Measurements from ENCODE around the gene TCTN3.
A peak's percentile ranks its signal among the peaks of the same experiment; 100 is the strongest.
"Not testable (repeated sequence)": the region's sequence is repeated elsewhere in the genome, so short reads cannot be mapped to it uniquely, and the experiment has no call there.

The TCTN3 gene

GRCh38 chr10:95693668-95694534 is at the start of gene TCTN3:
Gene TCTN3 (minus strand): TSS chr10:95693927. CDS start chr10:95693899, 28 bp downstream.
- DNase-seq (ENCODE audit: low read depth), result peak; percentile 97

- no peak for DNase-seq (ENCODE audit: low read depth)
These were observed 49.3 kb upstream of the TCTN3 start for GRCh38 chr10:95742962-95743535.

GRCh38 chr10:95742485-95742884 is 48.8 kb upstream of the TCTN3 start:
- no peak for DNase-seq (ENCODE audit: low read depth)

DNA sequence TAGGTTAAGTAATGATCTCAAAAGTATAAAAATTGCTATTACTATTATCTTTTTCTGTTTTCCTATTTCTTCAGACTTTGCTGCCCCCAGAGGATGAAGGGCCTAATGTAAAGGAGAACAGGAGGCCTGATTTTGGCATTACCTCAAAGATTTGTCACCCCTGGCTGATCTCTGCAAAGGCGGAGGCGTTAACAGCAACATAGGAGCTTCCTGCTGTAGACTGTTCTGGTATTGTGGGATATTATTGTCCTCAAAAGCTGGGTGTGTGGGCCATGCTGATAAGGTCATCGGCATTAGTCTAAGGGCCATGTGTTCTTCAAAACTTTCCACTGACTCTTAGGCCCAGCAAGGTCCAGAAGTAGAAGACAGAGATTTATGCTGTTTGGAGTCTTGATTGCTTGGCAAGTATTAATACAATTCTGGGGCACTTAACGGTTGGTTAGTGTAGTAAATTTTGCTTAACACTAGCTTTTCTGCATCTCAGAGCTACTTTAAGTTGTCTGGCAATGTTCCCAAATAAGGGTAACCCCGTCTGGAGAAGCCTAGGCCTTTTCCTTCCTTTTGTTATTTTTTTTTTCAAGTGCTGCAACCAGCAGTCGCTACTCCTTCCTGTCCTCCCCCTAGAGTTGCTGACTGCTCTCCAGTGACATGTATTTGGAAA is 48.2 kb upstream of the TCTN3 start:
- DNase-seq (ENCODE audit: low read depth), result no peak

DNA sequence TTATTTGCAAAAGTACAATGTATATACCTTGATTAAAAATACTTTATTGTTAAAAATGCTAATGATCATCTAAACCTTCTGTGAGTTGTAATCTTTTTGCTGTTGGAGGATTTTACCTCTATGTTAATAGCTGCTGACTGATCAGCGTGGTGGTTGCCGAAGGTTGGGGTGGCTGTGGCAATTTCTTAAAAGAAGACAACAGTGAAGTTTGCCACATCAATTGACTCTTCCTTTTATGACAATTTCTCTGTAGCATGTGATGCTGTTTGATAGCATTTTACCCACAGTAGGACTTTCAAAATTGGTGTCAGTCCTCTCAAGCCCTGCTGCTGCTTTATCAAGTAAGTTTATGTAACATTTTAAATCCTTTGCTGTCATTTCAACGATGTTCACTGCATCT is 45.3 kb upstream of the TCTN3 start:
- no peak for DNase-seq (ENCODE audit: low read depth)

DNA sequence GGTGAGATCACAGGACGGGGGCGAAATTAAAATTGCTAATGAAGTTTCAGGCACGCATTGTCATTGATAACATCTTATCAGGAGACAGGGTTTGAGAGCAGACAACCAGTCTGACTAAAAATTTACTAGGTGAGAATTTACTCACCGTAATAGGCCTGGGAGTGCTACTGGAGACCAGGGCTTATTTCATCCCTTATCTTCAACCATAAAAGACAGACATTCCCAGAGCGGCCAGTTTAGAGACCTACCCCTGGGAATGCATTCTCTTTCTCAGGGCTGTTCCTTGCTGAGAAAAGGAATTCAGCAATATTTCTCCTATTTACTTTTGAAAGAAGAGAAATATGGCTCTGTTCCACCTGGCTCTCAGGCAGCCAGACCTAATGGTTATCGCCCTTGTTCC is 39.2 kb upstream of the TCTN3 start:
- DNase-seq (ENCODE audit: low read depth), result not testable (repeated sequence)

- DNase-seq (ENCODE audit: low read depth), result no peak
These were observed 36.5 kb upstream of the TCTN3 start for GRCh38 chr10:95730233-95730632.

GRCh38 chr10:95729323-95730055 is 35.8 kb upstream of the TCTN3 start:
- no peak for DNase-seq (ENCODE audit: low read depth)

GRCh38 chr10:95728526-95728925 is 34.8 kb upstream of the TCTN3 start:
- no peak for DNase-seq (ENCODE audit: low read depth)

- DNase-seq (ENCODE audit: low read depth), result not testable (repeated sequence)
These were observed 28.8 kb upstream of the TCTN3 start for GRCh38 chr10:95722496-95722895.

- DNase-seq (ENCODE audit: low read depth), result not testable (repeated sequence)
These were observed 27.0 kb upstream of the TCTN3 start for GRCh38 chr10:95720745-95721144.

- DNase-seq (ENCODE audit: low read depth), result no peak
These were observed 23.1 kb upstream of the TCTN3 start for GRCh38 chr10:95716866-95717265.

GRCh38 chr10:95716466-95716865 is 22.7 kb upstream of the TCTN3 start:
- DNase-seq (ENCODE audit: low read depth), result no peak

DNA sequence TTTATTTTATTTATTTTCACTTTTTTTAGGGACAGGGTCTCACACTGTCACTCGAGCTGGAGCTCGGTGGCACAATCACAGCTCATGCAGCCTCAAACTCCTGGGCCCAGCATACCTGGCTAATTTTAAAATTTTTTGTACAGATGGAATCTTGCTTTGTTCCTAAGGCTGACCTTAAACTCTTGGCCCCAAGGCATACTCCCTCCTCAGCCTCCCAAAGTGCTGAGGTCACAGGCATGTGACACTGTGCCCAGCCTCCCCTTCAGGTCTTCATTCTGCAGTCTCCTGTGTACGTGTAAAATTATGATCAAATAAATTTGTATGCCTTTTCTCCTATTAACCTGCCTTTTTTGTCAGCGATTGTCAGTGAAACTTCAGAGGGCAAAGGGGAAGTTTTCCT is 17.8 kb upstream of the TCTN3 start:
- DNase-seq (ENCODE audit: low read depth), result no peak

DNA sequence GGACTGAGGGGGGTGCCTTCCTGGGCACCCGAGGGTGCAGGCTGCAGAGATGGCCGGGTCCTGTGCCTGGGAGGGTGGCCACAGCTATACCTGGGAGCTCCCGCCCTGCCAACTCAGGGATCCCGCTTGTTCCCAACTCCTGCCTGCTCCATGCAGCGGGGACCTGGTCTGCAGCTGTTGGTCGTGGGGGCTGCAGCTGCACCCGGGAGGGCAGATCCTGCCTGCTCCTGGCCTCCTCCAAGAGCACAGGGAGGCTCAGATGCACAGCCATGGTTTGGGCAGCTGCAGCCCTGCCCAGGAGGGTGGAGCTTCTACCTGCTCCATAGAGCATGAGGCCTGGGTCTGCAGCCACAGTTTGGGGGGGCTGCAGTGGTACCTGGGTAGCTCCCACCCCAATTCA is 13.3 kb upstream of the TCTN3 start:
- no peak for DNase-seq (ENCODE audit: low read depth)

GRCh38 chr10:95706573-95706972 is 12.8 kb upstream of the TCTN3 start:
- no peak for DNase-seq (ENCODE audit: low read depth)

- DNase-seq (ENCODE audit: low read depth), result no peak
These were observed 4.7 kb upstream of the TCTN3 start for GRCh38 chr10:95698415-95698814.

DNA sequence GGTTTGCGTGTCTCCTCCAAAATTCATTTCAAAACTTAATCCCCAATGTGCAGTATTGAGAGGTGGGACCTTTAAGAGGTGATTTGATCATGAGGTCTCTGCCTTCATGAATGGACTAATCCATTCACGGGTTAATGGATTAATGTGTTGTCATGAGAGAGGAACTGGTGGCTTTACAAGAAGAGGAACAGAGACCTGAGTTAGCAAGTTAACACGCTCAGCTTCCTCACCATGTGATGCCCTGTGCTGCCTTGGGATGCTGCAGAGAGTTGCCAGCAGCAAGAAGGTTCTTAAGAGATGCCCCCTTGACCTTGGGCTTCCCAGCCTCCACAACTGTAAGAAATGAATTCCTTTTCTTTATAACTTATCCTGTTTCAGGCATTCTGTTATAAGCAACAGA is 3.7 kb upstream of the TCTN3 start:
- DNase-seq (ENCODE audit: low read depth), result no peak

GRCh38 chr10:95694665-95695064 is 938 bp upstream of the TCTN3 start:
- no peak for DNase-seq (ENCODE audit: low read depth)

DNA sequence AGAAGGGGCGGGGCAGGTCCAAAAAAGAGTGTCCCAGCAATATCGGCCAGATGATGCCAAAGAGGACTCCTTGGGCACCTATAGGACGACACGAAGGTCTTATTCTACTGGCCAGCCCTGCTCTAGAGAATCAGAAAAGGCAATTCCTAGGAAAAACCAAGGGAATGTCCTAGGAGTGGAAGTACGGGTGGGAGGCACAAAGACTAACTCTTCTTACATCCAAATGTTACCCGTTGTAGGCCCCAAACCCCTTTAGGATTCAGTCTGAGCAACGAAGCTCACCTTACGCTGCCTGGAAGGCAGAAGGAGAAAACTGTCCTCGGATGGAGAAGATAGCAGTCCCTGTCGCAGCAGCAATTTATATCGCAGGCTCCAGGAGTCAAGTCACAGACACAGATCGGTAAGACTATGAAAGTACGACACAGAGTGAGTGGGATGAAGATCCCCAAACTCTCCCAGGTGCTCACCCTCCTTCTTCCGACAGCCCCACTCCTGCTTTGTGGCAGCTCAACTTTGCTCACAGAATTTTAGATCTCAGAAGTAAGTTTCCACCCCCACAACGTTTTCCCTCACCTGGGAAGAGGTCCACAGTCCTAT is 558 bp downstream of the TCTN3 start:
- no peak for DNase-seq (ENCODE audit: low read depth)

- no peak for DNase-seq (ENCODE audit: low read depth)
These were observed 2.4 kb downstream of the TCTN3 start for GRCh38 chr10:95691281-95691680.

GRCh38 chr10:95688648-95689047 is 5.1 kb downstream of the TCTN3 start:
- no peak for DNase-seq (ENCODE audit: low read depth)

All from activated T-cell treated with anti-CD3 and anti-CD28 coated beads for 24 hours (primary cell).